SK-N-SH (cell line): ENCODE data around the gene OR7G2. TPM values are rescaled to one million over a fixed set of nuclear protein-coding genes. Genes with fewer than 3 reads are reported as not detected.

Experiments
- CTCF ChIA-PET: fragments of 300-600, 350-600 bp; formaldehyde crosslinking; extraction: SDS; loops from one replicate; lab custom pipeline; 2021; lab: Yijun Ruan, JAX
- POLR2A ChIA-PET: fragments of 350-600 bp; sonication (Branson Sonifier 250); formaldehyde crosslinking; extraction: SDS; loops from one replicate; lab custom pipeline; 2020; ENCODE audit warnings: antibody characterized with exemption, inconsistent platforms; lab: Yijun Ruan, JAX
- DNase-seq: peaks from one replicate; pipeline ENCODE4 v3.0.0; 2012
- H2AFZ ChIP-seq: fragments of 200-600 bp; sonication (generic); 2 replicates; pipeline ENCODE4 v1.8.1; 2016; ENCODE audit warnings: antibody characterized with exemption, mild to moderate bottlenecking, low read depth
- H3F3A ChIP-seq: fragments of 200-600 bp; sonication (generic); replicated peaks from 2 replicates; pipeline ENCODE3; 2016; ENCODE audit warnings: antibody characterized with exemption, mild to moderate bottlenecking; ENCODE audit not compliant: insufficient read depth
- H3K27ac ChIP-seq, 2 experiments: fragments of 200-500 bp in 1 of 2; fragments of 200-600 bp in 1 of 2; sonication (Bioruptor generic) in 1 of 2; sonication (generic), shearing (Covaris generic) in 1 of 2; 2 replicates each; pipeline versions ENCODE4 v1.5.1 to v1.6.1; 2014 to 2016; ENCODE audit warnings: low read depth in 2 of 2, inconsistent platforms in 1 of 2, low read length in 1 of 2, mild to moderate bottlenecking in 1 of 2, mixed read lengths in 1 of 2
- H3K27me3 ChIP-seq: fragments of 200-600 bp; sonication (generic), shearing (Covaris generic); 2 replicates; pipeline ENCODE4 v1.6.1; 2016; ENCODE audit warnings: mixed run types; ENCODE audit not compliant: insufficient read depth
- H3K36me3 ChIP-seq, 2 experiments: fragments of 200-500 bp in 1 of 2; fragments of 200-600 bp in 1 of 2; sonication (Bioruptor generic) in 1 of 2; sonication (generic) in 1 of 2; replicated peaks in 1 of 2; 2 replicates each; pipeline versions ENCODE3 to v1.5.1; 2014 to 2016; ENCODE audit warnings: low read length in 1 of 2, mild to moderate bottlenecking in 1 of 2; ENCODE audit not compliant: insufficient read depth in 2 of 2, control insufficient read depth in 1 of 2
- H3K4me1 ChIP-seq, 2 experiments: fragments of 200-500 bp in 1 of 2; fragments of 200-600 bp in 1 of 2; sonication (Bioruptor generic) in 1 of 2; sonication (generic), shearing (Covaris generic) in 1 of 2; 2 replicates each; pipeline versions ENCODE4 v1.5.1 to v1.6.1; 2014 to 2016; ENCODE audit warnings: low read depth in 1 of 2, low read length in 1 of 2, mixed run types in 1 of 2; ENCODE audit not compliant: insufficient read depth in 2 of 2, control insufficient read depth in 1 of 2
- H3K4me2 ChIP-seq: fragments of 200-600 bp; sonication (generic), shearing (Covaris generic); 2 replicates; pipeline ENCODE4 v1.6.1; 2017; ENCODE audit warnings: mixed run types
- H3K4me3 ChIP-seq, 2 experiments: fragments of 200-500 bp in 1 of 2; fragments of 200-600 bp in 1 of 2; sonication (Bioruptor generic) in 1 of 2; sonication (generic), shearing (Covaris generic) in 1 of 2; 2 replicates each; pipeline versions ENCODE4 v1.5.1 to v1.8.1; 2014 to 2016; ENCODE audit warnings: low read depth in 2 of 2, inconsistent platforms in 1 of 2, low read length in 1 of 2, mild to moderate bottlenecking in 1 of 2, mixed read lengths in 1 of 2, moderate library complexity in 1 of 2
- H3K79me2 ChIP-seq: fragments of 200-600 bp; sonication (generic); 2 replicates; pipeline ENCODE4 v1.8.1; 2017; ENCODE audit warnings: mild to moderate bottlenecking; ENCODE audit not compliant: insufficient read depth
- H3K9ac ChIP-seq: fragments of 200-600 bp; sonication (generic); 2 replicates; pipeline ENCODE4 v1.6.1; 2017; ENCODE audit warnings: mixed run types
- H3K9me2 ChIP-seq: fragments of 200-600 bp; sonication (generic); 2 replicates; pipeline ENCODE4 v1.6.1; 2017; ENCODE audit warnings: mixed run types
- H3K9me3 ChIP-seq: fragments of 200-600 bp; sonication (generic); 2 replicates; pipeline ENCODE4 v1.6.1; 2017; ENCODE audit warnings: mixed run types, mild to moderate bottlenecking, moderate library complexity
- H4K20me1 ChIP-seq: fragments of 200-600 bp; sonication (generic); 2 replicates; pipeline ENCODE4 v1.6.1; 2017; ENCODE audit warnings: mild to moderate bottlenecking, mixed run types; ENCODE audit not compliant: insufficient read depth
- ELF1 ChIP-seq: IDR thresholded peaks from 2 replicates; pipeline ENCODE4 v1.4.0; 2012
- FOXJ3 ChIP-seq: sonication (generic); formaldehyde crosslinking; IDR thresholded peaks from 2 replicates; pipeline ENCODE4 v1.5.1; 2020; ENCODE audit warnings: mild to moderate bottlenecking, missing genetic modification reagents
- MEF2A ChIP-seq: IDR thresholded peaks from 2 replicates; pipeline ENCODE4 v1.4.0; 2012; ENCODE audit warnings: low read depth, borderline replicate concordance
- MXI1 ChIP-seq: IDR thresholded peaks from 2 replicates; pipeline ENCODE4 v1.6.1; 2012; ENCODE audit warnings: mild to moderate bottlenecking, low read depth, low read length, improper control_type of control experiment
- NFIC ChIP-seq: IDR thresholded peaks from 2 replicates; pipeline ENCODE4 v1.4.0; 2012; ENCODE audit warnings: borderline replicate concordance
- RCOR1 ChIP-seq: fragments of 150-350 bp; IDR thresholded peaks from 2 replicates; pipeline ENCODE4 v1.6.1; 2017; ENCODE audit warnings: antibody characterized with exemption, low read length
- RXRA ChIP-seq: IDR thresholded peaks from 2 replicates; pipeline ENCODE4 v1.4.0; 2012; ENCODE audit warnings: low read depth, mild to moderate bottlenecking, borderline replicate concordance
- TCF12 ChIP-seq: IDR thresholded peaks from 2 replicates; pipeline ENCODE4 v1.4.0; 2012
- TEAD4 ChIP-seq: IDR thresholded peaks from 2 replicates; pipeline ENCODE4 v1.4.0; 2012; ENCODE audit warnings: mild to moderate bottlenecking, borderline replicate concordance; ENCODE audit not compliant: insufficient read depth
- WGBS: methylation state at CpG from one replicate; pipeline ENCODE4 v1.1.6; 2017; ENCODE audit warnings: low lambda C conversion rate; 5-methylcytosine and 5-hydroxymethylcytosine counted together
- polyA plus RNA-seq, 3 experiments: library from polyadenylated mRNA; depleted of rRNA; stranded (reverse); fragments of >200 nt; gene quantifications; 2 replicates each; pipeline ENCODE4 v1.2.3, GENCODE V29; 2012
- small RNA-seq, 7 experiments: library from RNA; depleted of rRNA; stranded (forward); fragments of <200 nt; gene quantifications; one replicate each; pipeline ENCODE3, GENCODE V24; 2012
- TF ChIP-seq, protein P1 (sequence below): fragments of 150-350 bp; IDR thresholded peaks from 2 replicates; pipeline ENCODE4 v1.6.1; 2017; ENCODE audit warnings: antibody characterized with exemption, low read length, low read depth, borderline replicate concordance
- TF ChIP-seq, protein P2 (sequence below): IDR thresholded peaks from 2 replicates; pipeline ENCODE4 v1.4.0; 2012; ENCODE audit warnings: low read depth, borderline replicate concordance
- TF ChIP-seq, protein P3 (sequence below): IDR thresholded peaks from 2 replicates; pipeline ENCODE4 v1.4.0; 2012; ENCODE audit warnings: low read depth, borderline replicate concordance
- TF ChIP-seq, protein P4 (sequence below): IDR thresholded peaks from 2 replicates; pipeline ENCODE4; 2012
- TF ChIP-seq, protein P5 (sequence below): IDR thresholded peaks from 2 replicates; pipeline ENCODE4 v1.4.0; 2012; ENCODE audit warnings: low read depth
- TF ChIP-seq, protein P6 (sequence below): IDR thresholded peaks from 2 replicates; pipeline ENCODE4 v1.6.1; 2012; ENCODE audit warnings: mild to moderate bottlenecking, low read depth, low read length, moderate library complexity

Gene OR7G2
- polyA plus RNA-seq, 1 of the 3 experiments (the other 2 are of a cell fraction), result not detected

DNA sequence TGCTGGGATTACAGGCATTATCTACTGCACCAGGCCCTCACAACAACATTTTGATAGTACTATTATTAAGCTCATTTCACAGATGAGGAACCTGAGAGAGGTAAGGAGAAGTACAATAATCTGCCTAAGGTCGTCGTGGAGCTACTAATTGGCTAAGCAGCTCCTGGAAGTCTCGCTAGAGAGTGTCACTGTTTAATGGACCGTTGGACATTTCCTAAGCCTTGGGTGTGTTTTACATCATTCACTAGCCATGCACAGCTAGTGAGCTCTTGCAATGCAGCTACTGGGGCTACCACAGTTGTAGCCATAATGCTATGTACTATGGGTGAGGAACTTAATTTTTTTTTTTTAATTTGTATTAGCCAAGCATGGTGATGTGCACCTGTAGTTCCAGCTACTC is 54.4 kb downstream of the OR7G2 start:
- Histone ChIP-seq H3K9me3 (no peaks in the 10 kb centered on the region), H3K79me2 (no peaks in the 10 kb centered on the region), H3K4me1 (peaks cover 0 to 4% of the 10 kb centered on the region in 2 experiments; a peak in 1 of 4 replicates), H3K36me3 (no peaks in the 10 kb centered on the region), H3K9me2 (no peaks in the 10 kb centered on the region), H3F3A (no peaks in the 10 kb centered on the region), H3K27me3 (peaks cover 13% of the 10 kb centered on the region; the same call in 1 of the 2 replicates), H3K9ac (no peak overlapping the region)
- 19% methylated on average over 4 of the region's 4 CpGs for WGBS
- DNase-seq, result no peak
- POLR2A ChIA-PET, result no interaction called here
- TF ChIP-seq, protein P1, sequence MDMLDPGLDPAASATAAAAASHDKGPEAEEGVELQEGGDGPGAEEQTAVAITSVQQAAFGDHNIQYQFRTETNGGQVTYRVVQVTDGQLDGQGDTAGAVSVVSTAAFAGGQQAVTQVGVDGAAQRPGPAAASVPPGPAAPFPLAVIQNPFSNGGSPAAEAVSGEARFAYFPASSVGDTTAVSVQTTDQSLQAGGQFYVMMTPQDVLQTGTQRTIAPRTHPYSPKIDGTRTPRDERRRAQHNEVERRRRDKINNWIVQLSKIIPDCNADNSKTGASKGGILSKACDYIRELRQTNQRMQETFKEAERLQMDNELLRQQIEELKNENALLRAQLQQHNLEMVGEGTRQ, result no peak
- TF ChIP-seq TEAD4 (no peak), RXRA (no peak), FOXJ3 (no peak), MEF2A (no peak), MXI1 (no peak), RCOR1 (no peak), NFIC (no peak), ELF1 (no peak), TCF12 (no peak)
- TF ChIP-seq, protein P2, sequence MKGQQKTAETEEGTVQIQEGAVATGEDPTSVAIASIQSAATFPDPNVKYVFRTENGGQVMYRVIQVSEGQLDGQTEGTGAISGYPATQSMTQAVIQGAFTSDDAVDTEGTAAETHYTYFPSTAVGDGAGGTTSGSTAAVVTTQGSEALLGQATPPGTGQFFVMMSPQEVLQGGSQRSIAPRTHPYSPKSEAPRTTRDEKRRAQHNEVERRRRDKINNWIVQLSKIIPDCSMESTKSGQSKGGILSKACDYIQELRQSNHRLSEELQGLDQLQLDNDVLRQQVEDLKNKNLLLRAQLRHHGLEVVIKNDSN, result no peak
- TF ChIP-seq, protein P3, sequence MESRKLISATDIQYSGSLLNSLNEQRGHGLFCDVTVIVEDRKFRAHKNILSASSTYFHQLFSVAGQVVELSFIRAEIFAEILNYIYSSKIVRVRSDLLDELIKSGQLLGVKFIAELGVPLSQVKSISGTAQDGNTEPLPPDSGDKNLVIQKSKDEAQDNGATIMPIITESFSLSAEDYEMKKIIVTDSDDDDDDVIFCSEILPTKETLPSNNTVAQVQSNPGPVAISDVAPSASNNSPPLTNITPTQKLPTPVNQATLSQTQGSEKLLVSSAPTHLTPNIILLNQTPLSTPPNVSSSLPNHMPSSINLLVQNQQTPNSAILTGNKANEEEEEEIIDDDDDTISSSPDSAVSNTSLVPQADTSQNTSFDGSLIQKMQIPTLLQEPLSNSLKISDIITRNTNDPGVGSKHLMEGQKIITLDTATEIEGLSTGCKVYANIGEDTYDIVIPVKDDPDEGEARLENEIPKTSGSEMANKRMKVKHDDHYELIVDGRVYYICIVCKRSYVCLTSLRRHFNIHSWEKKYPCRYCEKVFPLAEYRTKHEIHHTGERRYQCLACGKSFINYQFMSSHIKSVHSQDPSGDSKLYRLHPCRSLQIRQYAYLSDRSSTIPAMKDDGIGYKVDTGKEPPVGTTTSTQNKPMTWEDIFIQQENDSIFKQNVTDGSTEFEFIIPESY, result no peak
- TF ChIP-seq, protein P4, sequence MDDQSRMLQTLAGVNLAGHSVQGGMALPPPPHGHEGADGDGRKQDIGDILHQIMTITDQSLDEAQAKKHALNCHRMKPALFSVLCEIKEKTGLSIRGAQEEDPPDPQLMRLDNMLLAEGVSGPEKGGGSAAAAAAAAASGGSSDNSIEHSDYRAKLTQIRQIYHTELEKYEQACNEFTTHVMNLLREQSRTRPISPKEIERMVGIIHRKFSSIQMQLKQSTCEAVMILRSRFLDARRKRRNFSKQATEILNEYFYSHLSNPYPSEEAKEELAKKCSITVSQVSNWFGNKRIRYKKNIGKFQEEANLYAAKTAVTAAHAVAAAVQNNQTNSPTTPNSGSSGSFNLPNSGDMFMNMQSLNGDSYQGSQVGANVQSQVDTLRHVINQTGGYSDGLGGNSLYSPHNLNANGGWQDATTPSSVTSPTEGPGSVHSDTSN, result no peak
- TF ChIP-seq, protein P5, sequence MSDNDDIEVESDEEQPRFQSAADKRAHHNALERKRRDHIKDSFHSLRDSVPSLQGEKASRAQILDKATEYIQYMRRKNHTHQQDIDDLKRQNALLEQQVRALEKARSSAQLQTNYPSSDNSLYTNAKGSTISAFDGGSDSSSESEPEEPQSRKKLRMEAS, result no peak
- TF ChIP-seq, protein P6, sequence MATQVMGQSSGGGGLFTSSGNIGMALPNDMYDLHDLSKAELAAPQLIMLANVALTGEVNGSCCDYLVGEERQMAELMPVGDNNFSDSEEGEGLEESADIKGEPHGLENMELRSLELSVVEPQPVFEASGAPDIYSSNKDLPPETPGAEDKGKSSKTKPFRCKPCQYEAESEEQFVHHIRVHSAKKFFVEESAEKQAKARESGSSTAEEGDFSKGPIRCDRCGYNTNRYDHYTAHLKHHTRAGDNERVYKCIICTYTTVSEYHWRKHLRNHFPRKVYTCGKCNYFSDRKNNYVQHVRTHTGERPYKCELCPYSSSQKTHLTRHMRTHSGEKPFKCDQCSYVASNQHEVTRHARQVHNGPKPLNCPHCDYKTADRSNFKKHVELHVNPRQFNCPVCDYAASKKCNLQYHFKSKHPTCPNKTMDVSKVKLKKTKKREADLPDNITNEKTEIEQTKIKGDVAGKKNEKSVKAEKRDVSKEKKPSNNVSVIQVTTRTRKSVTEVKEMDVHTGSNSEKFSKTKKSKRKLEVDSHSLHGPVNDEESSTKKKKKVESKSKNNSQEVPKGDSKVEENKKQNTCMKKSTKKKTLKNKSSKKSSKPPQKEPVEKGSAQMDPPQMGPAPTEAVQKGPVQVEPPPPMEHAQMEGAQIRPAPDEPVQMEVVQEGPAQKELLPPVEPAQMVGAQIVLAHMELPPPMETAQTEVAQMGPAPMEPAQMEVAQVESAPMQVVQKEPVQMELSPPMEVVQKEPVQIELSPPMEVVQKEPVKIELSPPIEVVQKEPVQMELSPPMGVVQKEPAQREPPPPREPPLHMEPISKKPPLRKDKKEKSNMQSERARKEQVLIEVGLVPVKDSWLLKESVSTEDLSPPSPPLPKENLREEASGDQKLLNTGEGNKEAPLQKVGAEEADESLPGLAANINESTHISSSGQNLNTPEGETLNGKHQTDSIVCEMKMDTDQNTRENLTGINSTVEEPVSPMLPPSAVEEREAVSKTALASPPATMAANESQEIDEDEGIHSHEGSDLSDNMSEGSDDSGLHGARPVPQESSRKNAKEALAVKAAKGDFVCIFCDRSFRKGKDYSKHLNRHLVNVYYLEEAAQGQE, result no peak
- TF ChIP-seq, all 33 proteins: peak for 0
- Histone ChIP-seq H3K27ac (no peak overlapping the region), H2AFZ (no peak overlapping the region), H3K4me3 (no peak overlapping the region), H4K20me1 (no peaks in the 10 kb centered on the region), H3K4me2 (no peak overlapping the region)
- CTCF ChIA-PET, result no interaction called here

Small RNA genes lying within 50 kb of the gene (small RNA-seq; reads per million reads assigned to genes)
- gene OR1M4P, result 0 reads per million in 7 experiments

Other genes with a start within 250 kb of the OR7G2 start
- not detected in 2 replicates for gene MUC16, start 97.1 kb downstream of the OR7G2 start, polyA plus RNA-seq (2012; rRNA removed)
- gene OR1M1, start 20.4 kb downstream of the OR7G2 start, polyA plus RNA-seq (2012; rRNA removed), result not detected in 2 replicates
- not detected in 2 replicates for gene OR7G1, start 8.3 kb upstream of the OR7G2 start, polyA plus RNA-seq (2012; rRNA removed)
- gene OR7G3, start 19.5 kb upstream of the OR7G2 start, polyA plus RNA-seq (2012; rRNA removed), result not detected in 2 replicates
- 13.2 and 16.0 TPM in 2 replicates for gene ZNF317, start 32.9 kb upstream of the OR7G2 start, polyA plus RNA-seq (2012; rRNA removed)
- gene OR7D2, start 71.5 kb upstream of the OR7G2 start, polyA plus RNA-seq (2012; rRNA removed), result not detected in 2 replicates
- gene OR7D4, start 112.1 kb upstream of the OR7G2 start, polyA plus RNA-seq (2012; rRNA removed), result not detected in 2 replicates
- not detected in 2 replicates for gene OR7E24, start 143.5 kb upstream of the OR7G2 start, polyA plus RNA-seq (2012; rRNA removed)
- gene ZNF699, start 202.4 kb upstream of the OR7G2 start, polyA plus RNA-seq (2012; rRNA removed), result 0.97 and 1.2 TPM in 2 replicates
- 10.4 and 15.2 TPM in 2 replicates for gene ZNF559, start 216.7 kb upstream of the OR7G2 start, polyA plus RNA-seq (2012; rRNA removed)